Left colon (tissue), 2 donors: ENCODE measurements around the gene VIPR1. TPM values are rescaled to one million over a fixed set of nuclear protein-coding genes. Genes with fewer than 3 reads are reported as not detected.

Experiments used
- total RNA-seq, 2 donors: library from RNA; stranded (reverse); fragmentation: NEBNext Ultra II Directional; extraction: Animal tissue kit (Norgen Biotek cat#: 25700); gene quantifications; one replicate each; pipeline ENCODE4 v1.2.1, GENCODE V29; 2021
- donor health status: DM: no; HTN: no; CAD: no.
- donor health status: DM: yes; HTN: yes; CAD: no.

VIPR1 gene
- total RNA-seq, 2 donors from 2014 or later, result 128 to 137 TPM

Other genes starting within 250 kb of the VIPR1 start
- not detected for gene CCK, start 236.5 kb upstream of the VIPR1 start, total RNA-seq
- gene LYZL4, start 92.0 kb upstream of the VIPR1 start, total RNA-seq, result not detected
- 10 to 100 TPM; 11.4 to 15.2 TPM for gene SEC22C, start 79.3 kb downstream of the VIPR1 start, total RNA-seq
- 10 to 100 TPM; 19.0 to 20.5 TPM for gene SS18L2, start 88.2 kb downstream of the VIPR1 start, total RNA-seq
- gene NKTR, start 98.0 kb downstream of the VIPR1 start, total RNA-seq, result 10 to 100 TPM; 54.1 to 63.9 TPM
- gene ZBTB47, start 151.1 kb downstream of the VIPR1 start, total RNA-seq, result 10 to 100 TPM in 1 of 2 donors, 1 to 10 TPM in 1; 5.7 to 11.8 TPM
- gene KLHL40, start 182.9 kb downstream of the VIPR1 start, total RNA-seq, result not detected
- under 1 TPM in 1 of 2 donors, not detected in 1; 0.28 TPM for gene HHATL, start 200.2 kb downstream of the VIPR1 start, total RNA-seq